H9 (cell line): ENCODE results near the gene SDR42E2. TPM values are rescaled to one million over a fixed set of nuclear protein-coding genes. Genes with fewer than 3 reads are reported as not detected.

Experiments
- DNase-seq: peaks from one replicate; pipeline ENCODE4 v3.0.0-alpha.2; 2017
- H2AFZ ChIP-seq: one replicate; pipeline ENCODE4 v1.6.1; 2013; ENCODE audit warnings: mild to moderate bottlenecking, low read length, control low read depth, moderate library complexity
- H2AK5ac ChIP-seq: 2 replicates; pipeline ENCODE4 v1.6.1; 2013; ENCODE audit warnings: low read length, control low read depth, mixed read lengths; ENCODE audit not compliant: insufficient read length
- H2BK120ac ChIP-seq: one replicate; pipeline ENCODE4 v1.6.1; 2013; ENCODE audit warnings: low read depth, mild to moderate bottlenecking, low read length, control low read depth, inconsistent platforms; ENCODE audit not compliant: poor library complexity, severe bottlenecking
- H2BK12ac ChIP-seq: 2 replicates; pipeline ENCODE4 v1.6.1; 2013; ENCODE audit warnings: low read length, control low read depth, mixed read lengths, low read depth; ENCODE audit not compliant: insufficient read length
- H2BK15ac ChIP-seq: 2 replicates; pipeline ENCODE4 v1.6.1; 2013; ENCODE audit warnings: low read depth, low read length, control low read depth
- H2BK20ac ChIP-seq: one replicate; pipeline ENCODE4 v1.6.1; 2013; ENCODE audit warnings: low read depth, mild to moderate bottlenecking, low read length, control low read depth, inconsistent platforms; ENCODE audit not compliant: poor library complexity, severe bottlenecking
- H2BK5ac ChIP-seq: 2 replicates; pipeline ENCODE4 v1.6.1; 2013; ENCODE audit warnings: low read length, control low read depth, mixed read lengths; ENCODE audit not compliant: insufficient read length
- H3K14ac ChIP-seq: 2 replicates; pipeline ENCODE4 v1.6.1; 2013; ENCODE audit warnings: low read length, control low read depth; ENCODE audit not compliant: insufficient read depth
- H3K18ac ChIP-seq: 2 replicates; pipeline ENCODE4 v1.6.1; 2013; ENCODE audit warnings: low read depth, mild to moderate bottlenecking, mixed read lengths, low read length, control low read depth; ENCODE audit not compliant: insufficient read length
- H3K23ac ChIP-seq: 2 replicates; pipeline ENCODE4 v1.6.1; 2013; ENCODE audit warnings: low read length, control low read depth, mixed read lengths, low read depth; ENCODE audit not compliant: insufficient read length
- H3K23me2 ChIP-seq: 2 replicates; pipeline ENCODE4 v1.6.1; 2013; ENCODE audit warnings: low read depth, mild to moderate bottlenecking, mixed read lengths, low read length, control low read depth; ENCODE audit not compliant: insufficient read length, poor library complexity, severe bottlenecking
- H3K27ac ChIP-seq: 2 replicates; pipeline ENCODE4 v1.5.1; 2013; ENCODE audit warnings: low read length, control low read depth, mixed read lengths, low read depth; ENCODE audit not compliant: insufficient read length
- H3K27me3 ChIP-seq: 2 replicates; pipeline ENCODE4 v1.6.1; 2013; ENCODE audit warnings: low read length, control low read depth, inconsistent platforms; ENCODE audit not compliant: insufficient read depth
- H3K4ac ChIP-seq: 2 replicates; pipeline ENCODE4 v1.6.1; 2013; ENCODE audit warnings: low read depth, mild to moderate bottlenecking, control low read depth, inconsistent platforms, low read length, moderate library complexity
- H3K4me1 ChIP-seq: 2 replicates; pipeline ENCODE4 v1.6.1; 2013; ENCODE audit warnings: low read length, control low read depth, inconsistent platforms; ENCODE audit not compliant: insufficient read depth
- H3K4me2 ChIP-seq: 2 replicates; pipeline ENCODE4 v1.6.1; 2013; ENCODE audit warnings: low read length, control low read depth, mixed read lengths; ENCODE audit not compliant: insufficient read length, insufficient read depth
- H3K56ac ChIP-seq: 2 replicates; pipeline ENCODE4 v1.6.1; 2013; ENCODE audit warnings: low read depth, mild to moderate bottlenecking, mixed read lengths, low read length, control low read depth; ENCODE audit not compliant: insufficient read length
- H3K79me1 ChIP-seq: 2 replicates; pipeline ENCODE4 v1.6.1; 2013; ENCODE audit warnings: low read depth, mild to moderate bottlenecking, moderate library complexity, low read length, control low read depth, inconsistent platforms; ENCODE audit not compliant: insufficient read depth, poor library complexity, severe bottlenecking
- H3K79me2 ChIP-seq: 2 replicates; pipeline ENCODE4 v1.6.1; 2013; ENCODE audit warnings: low read length, control low read depth, inconsistent platforms; ENCODE audit not compliant: insufficient read depth
- H3K9ac ChIP-seq: 2 replicates; pipeline ENCODE4 v1.6.1; 2013; ENCODE audit warnings: low read length, control low read depth, mixed read lengths; ENCODE audit not compliant: insufficient read length; ENCODE audit errors: extremely low read depth
- H3K9me3 ChIP-seq: one replicate; pipeline ENCODE4 v1.6.1; 2013; ENCODE audit warnings: low read depth, low read length, inconsistent platforms; ENCODE audit not compliant: control insufficient read depth
- H3T11ph ChIP-seq: one replicate; pipeline ENCODE4 v1.6.1; 2013; ENCODE audit warnings: mild to moderate bottlenecking, low read length, control low read depth, inconsistent platforms
- H4K20me1 ChIP-seq: one replicate; pipeline ENCODE4 v1.6.1; 2013; ENCODE audit not compliant: control insufficient read depth, insufficient read length, insufficient read depth
- H4K5ac ChIP-seq: 2 replicates; pipeline ENCODE4 v1.6.1; 2013; ENCODE audit warnings: low read depth, mild to moderate bottlenecking, mixed read lengths, low read length, control low read depth; ENCODE audit not compliant: insufficient read length
- H4K8ac ChIP-seq: replicated peaks from 2 replicates; pipeline ENCODE4 v1.6.1; 2013; ENCODE audit warnings: low read length, control low read depth, mixed read lengths, low read depth; ENCODE audit not compliant: insufficient read length
- H4K91ac ChIP-seq: 2 replicates; pipeline ENCODE4 v1.6.1; 2013; ENCODE audit warnings: low read depth, mild to moderate bottlenecking, moderate library complexity, mixed read lengths, low read length, control low read depth; ENCODE audit not compliant: insufficient read length
- H3K27ac Mint-ChIP-seq, 3 experiments: 2 replicates in 2 of 3; 3 replicates in 1 of 3; pipeline ENCODE4 v1.8.0; 2020 to 2021; ENCODE audit warnings: mixed read lengths in 3 of 3, mild to moderate bottlenecking in 1 of 3, moderate library complexity in 1 of 3
- H3K27me3 Mint-ChIP-seq: 2 replicates; pipeline ENCODE4 v1.8.0; 2021; ENCODE audit warnings: low read depth, mild to moderate bottlenecking, moderate library complexity, mixed read lengths
- H3K36me3 Mint-ChIP-seq, 3 experiments: 2 replicates in 2 of 3; 3 replicates in 1 of 3; pipeline ENCODE4 v1.8.0; 2020 to 2021; ENCODE audit warnings: low read depth in 3 of 3, mixed read lengths in 3 of 3; ENCODE audit not compliant: insufficient read depth in 1 of 3
- H3K4me1 Mint-ChIP-seq, 2 experiments: 2 replicates each; pipeline ENCODE4 v1.8.0; 2020; ENCODE audit warnings: mixed read lengths in 2 of 2
- H3K4me3 Mint-ChIP-seq, 2 experiments: 2 replicates in 1 of 2; 3 replicates in 1 of 2; pipeline ENCODE4 v1.8.0; 2020 to 2021; ENCODE audit warnings: mild to moderate bottlenecking in 2 of 2, mixed read lengths in 2 of 2, moderate library complexity in 1 of 2
- H3K9me3 Mint-ChIP-seq, 2 experiments: 2 replicates in 1 of 2; 3 replicates in 1 of 2; pipeline ENCODE4 v1.8.0; 2020; ENCODE audit warnings: mild to moderate bottlenecking in 2 of 2, mixed read lengths in 2 of 2, moderate library complexity in 1 of 2
- CTCF ChIP-seq: fragments of 200-600 bp; sonication (generic); conservative IDR thresholded peaks from 3 replicates; pipeline ENCODE4 v1.8.0; 2021; ENCODE audit warnings: antibody characterized with exemption, mild to moderate bottlenecking
- WGBS: extraction: QIAGEN DNeasy Blood & Tissue Kit; methylation state at CpG from one replicate; pipeline ENCODE4 v1.1.7; 2013; ENCODE audit warnings: missing lambda C conversion rate, low lambda C conversion rate, mixed read lengths; ENCODE audit not compliant: insufficient read length; ENCODE audit errors: extremely low coverage; 5-methylcytosine and 5-hydroxymethylcytosine counted together
- total RNA-seq: library from RNA; stranded (reverse); gene quantifications from 2 replicates; pipeline ENCODE4 v1.2.1, GENCODE V29; 2021

The SDR42E2 gene
- total RNA-seq, 1 experiment from 2014 or later, result 0.09 TPM

- Histone ChIP-seq H2BK20ac (no peak overlapping the region), H3K9me3 (no peaks in the 10 kb centered on the region), H4K5ac (no peak overlapping the region), H4K91ac (no peak overlapping the region), H2AK5ac (no peak overlapping the region), H3K14ac (no peak overlapping the region), H3T11ph (no peak overlapping the region), H3K23ac (no peak overlapping the region), H2BK120ac (no peak overlapping the region), H2BK12ac (no peak overlapping the region), H3K9ac (no peak overlapping the region), H3K27me3 (no peaks in the 10 kb centered on the region), H4K8ac (no peak overlapping the region), H3K56ac (no peak overlapping the region), H4K20me1 (no peaks in the 10 kb centered on the region), H2AFZ (no peak overlapping the region), H3K27ac (no peak overlapping the region), H3K4me2 (no peak overlapping the region), H3K79me1 (no peaks in the 10 kb centered on the region), H2BK5ac (no peak overlapping the region), H3K4ac (no peak overlapping the region), H3K79me2 (no peaks in the 10 kb centered on the region), H3K4me1 (no peaks in the 10 kb centered on the region; the same call in 1 of the 2 replicates), H2BK15ac (no peak overlapping the region), H3K18ac (no peak overlapping the region), H3K23me2 (peaks cover 12% of the 10 kb centered on the region)
- Mint-ChIP-seq H3K27me3 (peaks cover 11% of the 10 kb centered on the region), H3K27ac (no peak overlapping the region), H3K4me3 (no peak overlapping the region), H3K4me1 (peaks cover 30 to 35% of the 10 kb centered on the region in 2 experiments), H3K36me3 (peaks cover 0 to 2% (median 0%) of the 10 kb centered on the region in 3 experiments; a peak in 1 of 7 replicates), H3K9me3 (peaks cover 3 to 4% of the 10 kb centered on the region in 2 experiments; a peak in 3 of 5 replicates)
- no peak for DNase-seq
- no CpG with 5 or more reads among the region's 2 CpGs for WGBS
- TF ChIP-seq CTCF, result no peak
These were observed 30.7 kb downstream of the SDR42E2 start for GRCh38 chr16:22193063-22193411.
